Measurements from ENCODE around the gene DDO.
A peak's percentile ranks its signal among the peaks of the same experiment; 100 is the strongest.
"Not testable (repeated sequence)": the region's sequence is repeated elsewhere in the genome, so short reads cannot be mapped to it uniquely, and the experiment has no call there.

DDO gene

GRCh38 chr6:110458476-110458875 lies 43.1 kb upstream of the DDO start:
- no peak overlapping the region for H3K27ac ChIP-seq
- H3K79me2 ChIP-seq (ENCODE audit: insufficient read depth, low read depth), result no peaks in the 10 kb centered on the region
- H3K36me3 ChIP-seq (ENCODE audit: insufficient read depth), result no peaks in the 10 kb centered on the region
- no peak overlapping the region for H3K4me3 ChIP-seq (IDR thresholded peaks at IDR 0.05; ENCODE audit: insufficient read depth, low read depth, low read length)
- no peaks in the 10 kb centered on the region for H3K27me3 ChIP-seq (ENCODE audit: insufficient read depth, low read depth)
- no peaks in the 10 kb centered on the region for H3K4me1 ChIP-seq (ENCODE audit: low read depth, poor library complexity, severe bottlenecking)
- H3K9ac ChIP-seq, result no peak overlapping the region
- H4K20me1 ChIP-seq (ENCODE audit: insufficient read depth), result no peaks in the 10 kb centered on the region
- H2AFZ ChIP-seq (ENCODE audit: low read depth), result no peak overlapping the region
- no peak overlapping the region for H3K4me2 ChIP-seq
- TF ChIP-seq CTCF (conservative IDR thresholded peaks at IDR 0.05; ENCODE audit: low read depth, low read length), result no peak

GRCh38 chr6:110457567-110458175 lies 42.3 kb upstream of the DDO start:
- not testable (repeated sequence) for H3K27me3 ChIP-seq (ENCODE audit: insufficient read depth, low read depth); H3K27ac ChIP-seq; H4K20me1 ChIP-seq (ENCODE audit: insufficient read depth); H3K4me2 ChIP-seq; H3K4me3 ChIP-seq (IDR thresholded peaks at IDR 0.05; ENCODE audit: insufficient read depth, low read depth, low read length); H2AFZ ChIP-seq (ENCODE audit: low read depth); H3K4me1 ChIP-seq (ENCODE audit: low read depth, poor library complexity, severe bottlenecking); H3K79me2 ChIP-seq (ENCODE audit: insufficient read depth, low read depth); H3K9ac ChIP-seq; H3K36me3 ChIP-seq (ENCODE audit: insufficient read depth)
- peak; percentile 50 for TF ChIP-seq CTCF (conservative IDR thresholded peaks at IDR 0.05; ENCODE audit: low read depth, low read length)

- no peaks in the 10 kb centered on the region for H3K27me3 ChIP-seq (ENCODE audit: insufficient read depth, low read depth)
- H3K27ac ChIP-seq, result no peak overlapping the region
- H3K4me3 ChIP-seq (IDR thresholded peaks at IDR 0.05; ENCODE audit: insufficient read depth, low read depth, low read length), result no peak overlapping the region
- no peak overlapping the region for H3K9ac ChIP-seq
- H4K20me1 ChIP-seq (ENCODE audit: insufficient read depth), result no peaks in the 10 kb centered on the region
- H2AFZ ChIP-seq (ENCODE audit: low read depth), result no peak overlapping the region
- no peak overlapping the region for H3K4me2 ChIP-seq
- TF ChIP-seq CTCF (conservative IDR thresholded peaks at IDR 0.05; ENCODE audit: low read depth, low read length), result no peak
- H3K36me3 ChIP-seq (ENCODE audit: insufficient read depth), result no peaks in the 10 kb centered on the region
- H3K4me1 ChIP-seq (ENCODE audit: low read depth, poor library complexity, severe bottlenecking), result no peaks in the 10 kb centered on the region
- no peaks in the 10 kb centered on the region for H3K79me2 ChIP-seq (ENCODE audit: insufficient read depth, low read depth)
Observed at GRCh38 chr6:110456694-110457093, 41.3 kb upstream of the DDO start.

- no peak for TF ChIP-seq CTCF (conservative IDR thresholded peaks at IDR 0.05; ENCODE audit: low read depth, low read length)
- no peaks in the 10 kb centered on the region for H3K36me3 ChIP-seq (ENCODE audit: insufficient read depth)
- H2AFZ ChIP-seq (ENCODE audit: low read depth), result no peak overlapping the region
- H3K4me2 ChIP-seq, result no peak overlapping the region
- no peak overlapping the region for H3K9ac ChIP-seq
- H4K20me1 ChIP-seq (ENCODE audit: insufficient read depth), result no peaks in the 10 kb centered on the region
- H3K27me3 ChIP-seq (ENCODE audit: insufficient read depth, low read depth), result no peaks in the 10 kb centered on the region
- H3K79me2 ChIP-seq (ENCODE audit: insufficient read depth, low read depth), result no peaks in the 10 kb centered on the region
- H3K4me3 ChIP-seq (IDR thresholded peaks at IDR 0.05; ENCODE audit: insufficient read depth, low read depth, low read length), result no peak overlapping the region
- no peak overlapping the region for H3K27ac ChIP-seq
- H3K4me1 ChIP-seq (ENCODE audit: low read depth, poor library complexity, severe bottlenecking), result no peaks in the 10 kb centered on the region
Observed at GRCh38 chr6:110449541-110449895, 34.1 kb upstream of the DDO start.

Data from KMS-11 (cell line).